ENCODE measurements around the gene UGT1A3. TPM values are rescaled to one million over a fixed set of nuclear protein-coding genes. Genes with fewer than 3 reads are reported as not detected.
"Not testable (repeated sequence)": the region's sequence is repeated elsewhere in the genome, so short reads cannot be mapped to it uniquely, and the experiment has no call there.

Gene UGT1A3
- total RNA-seq, 4 donors from 2014 or later, result 0.67 to 1.0 TPM; not detected in 2

- Histone ChIP-seq H3K4me3 (replicated peaks in 1 of 3) (no peak overlapping the region), H3K27me3 (no peaks in the 10 kb centered on the region), H3K27ac (no peak overlapping the region), H3K36me3 (no peaks in the 10 kb centered on the region), H3K4me1 (no peaks in the 10 kb centered on the region), H3K9me3 (no peaks in the 10 kb centered on the region)
- WGBS, 2 donors, result 58 to 63% methylated on average over 2 of the region's 2 CpGs
- DNase-seq, result no peak
- intact Hi-C loops (cut with DNase I), result no loop called here
- TF ChIP-seq POLR2A (IDR thresholded peaks at IDR 0.05) (no peak), CTCF (IDR thresholded peaks at IDR 0.05) (no peak)
Observed at GRCh38 chr2:233740870-233741269, 12.0 kb downstream of the UGT1A3 start.

- no peak overlapping the region for H3K4me3 ChIP-seq (replicated peaks in 1 of 3)
- WGBS, 2 donors, result 94 to 96% methylated on average over 42 of the region's 46 CpGs
- TF ChIP-seq POLR2A (IDR thresholded peaks at IDR 0.05) (no peak), CTCF (IDR thresholded peaks at IDR 0.05) (no peak)
- H3K9me3 ChIP-seq, result no peaks in the 10 kb centered on the region
- no peak overlapping the region for H3K27ac ChIP-seq
- no peak for DNase-seq
- no peaks in the 10 kb centered on the region for H3K36me3 ChIP-seq
- no peaks in the 10 kb centered on the region for H3K27me3 ChIP-seq
- intact Hi-C loops (cut with DNase I), result no loop called here
- H3K4me1 ChIP-seq, result no peaks in the 10 kb centered on the region
Observed at GRCh38 chr2:233743464-233744259, 14.8 kb downstream of the UGT1A3 start.

GRCh38 chr2:233745073-233745755 lies 16.4 kb downstream of the UGT1A3 start:
- DNase-seq, result no peak
- H3K36me3 ChIP-seq, result no peaks in the 10 kb centered on the region
- 72 to 81% methylated on average over 5 of the region's 5 CpGs for WGBS, 2 donors
- no peak overlapping the region for H3K4me3 ChIP-seq (replicated peaks in 1 of 3)
- no peaks in the 10 kb centered on the region for H3K9me3 ChIP-seq
- no peak overlapping the region for H3K27ac ChIP-seq
- H3K4me1 ChIP-seq, result no peaks in the 10 kb centered on the region
- no peaks in the 10 kb centered on the region for H3K27me3 ChIP-seq
- TF ChIP-seq POLR2A (IDR thresholded peaks at IDR 0.05), result no peak
- TF ChIP-seq CTCF (IDR thresholded peaks at IDR 0.05), result no peak
- intact Hi-C loops (cut with DNase I), result no loop called here

GRCh38 chr2:233745838-233746237 lies 17.0 kb downstream of the UGT1A3 start:
- H3K4me1 ChIP-seq; H3K4me3 ChIP-seq (replicated peaks in 1 of 3); H3K27me3 ChIP-seq; H3K36me3 ChIP-seq; DNase-seq; H3K27ac ChIP-seq; intact Hi-C loops (cut with DNase I); H3K9me3 ChIP-seq: not testable (repeated sequence)
- 62 to 74% methylated on average over 2 of the region's 2 CpGs for WGBS, 2 donors

GRCh38 chr2:233746475-233747282 lies 17.8 kb downstream of the UGT1A3 start:
- H3K4me1 ChIP-seq, result no peaks in the 10 kb centered on the region
- 76 to 77% methylated on average over 10 of the region's 10 CpGs for WGBS, 2 donors
- H3K27me3 ChIP-seq, result no peaks in the 10 kb centered on the region
- no peaks in the 10 kb centered on the region for H3K9me3 ChIP-seq
- intact Hi-C loops (cut with DNase I), result no loop called here
- H3K4me3 ChIP-seq (replicated peaks in 1 of 3), result no peak overlapping the region
- TF ChIP-seq CTCF (IDR thresholded peaks at IDR 0.05) (no peak), POLR2A (IDR thresholded peaks at IDR 0.05) (no peak)
- no peak overlapping the region for H3K27ac ChIP-seq
- no peak for DNase-seq
- H3K36me3 ChIP-seq, result no peaks in the 10 kb centered on the region

Data from thyroid gland (tissue), 4 donors.